GM10248 (cell line): ENCODE measurements around the gene DNAJB1.

ENCODE experiments used
- CTCF ChIA-PET: fragments of 300-600 bp; sonication (Branson Sonifier 250); formaldehyde crosslinking; extraction: SDS; loops from one replicate; lab custom pipeline; 2021; ENCODE audit warnings: antibody characterized with exemption; lab: Yijun Ruan, JAX
- POLR2A ChIA-PET: fragments of 350-650 bp; sonication (Branson Sonifier 250); formaldehyde crosslinking; extraction: SDS; loops from one replicate; lab custom pipeline; 2020; ENCODE audit warnings: antibody characterized with exemption; lab: Yijun Ruan, JAX
- DNase-seq: peaks from one replicate; pipeline ENCODE4 v3.0.0; 2012; ENCODE audit errors: extremely low spot score
- TF ChIP-seq, protein P1 (sequence below): IDR thresholded peaks from 2 replicates; pipeline ENCODE4 v1.5.1; 2012; ENCODE audit warnings: mild to moderate bottlenecking, low read depth; ENCODE audit errors: extremely low read depth, missing control alignments, control extremely low read depth

Gene DNAJB1

DNA sequence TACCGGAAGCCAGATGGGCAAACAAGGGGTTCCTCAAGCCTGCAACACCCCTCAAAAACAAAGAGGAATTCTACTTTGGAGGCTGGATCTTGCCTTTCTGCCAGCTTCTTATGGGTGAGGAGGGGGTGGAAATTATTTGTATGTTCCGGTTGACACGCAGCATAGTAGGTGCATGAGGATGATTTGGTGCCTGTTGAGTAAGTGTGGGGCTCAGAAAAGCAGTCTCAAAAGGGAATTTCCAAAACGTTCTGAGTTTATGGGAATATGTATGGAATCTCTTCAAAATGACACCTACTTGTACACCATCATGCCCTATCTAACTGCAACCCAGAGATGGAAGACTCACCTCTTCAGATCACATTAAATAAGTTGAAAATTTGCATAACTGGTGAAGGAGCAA is 8.2 kb upstream of the DNAJB1 start:
- ChIA-PET POLR2A (interaction anchor here (0.6 kb wide), 1 partner anchor 61 kb away, joined by 3 read pairs; no protein-coding TSS in a partner anchor), CTCF (interaction anchor here (1.2 to 2.8 kb wide), 2 partner anchors 9 to 46 kb away, joined by 3 to 10 read pairs; partner anchors contain the start of gene DNAJB1)
- TF ChIP-seq, protein P1, sequence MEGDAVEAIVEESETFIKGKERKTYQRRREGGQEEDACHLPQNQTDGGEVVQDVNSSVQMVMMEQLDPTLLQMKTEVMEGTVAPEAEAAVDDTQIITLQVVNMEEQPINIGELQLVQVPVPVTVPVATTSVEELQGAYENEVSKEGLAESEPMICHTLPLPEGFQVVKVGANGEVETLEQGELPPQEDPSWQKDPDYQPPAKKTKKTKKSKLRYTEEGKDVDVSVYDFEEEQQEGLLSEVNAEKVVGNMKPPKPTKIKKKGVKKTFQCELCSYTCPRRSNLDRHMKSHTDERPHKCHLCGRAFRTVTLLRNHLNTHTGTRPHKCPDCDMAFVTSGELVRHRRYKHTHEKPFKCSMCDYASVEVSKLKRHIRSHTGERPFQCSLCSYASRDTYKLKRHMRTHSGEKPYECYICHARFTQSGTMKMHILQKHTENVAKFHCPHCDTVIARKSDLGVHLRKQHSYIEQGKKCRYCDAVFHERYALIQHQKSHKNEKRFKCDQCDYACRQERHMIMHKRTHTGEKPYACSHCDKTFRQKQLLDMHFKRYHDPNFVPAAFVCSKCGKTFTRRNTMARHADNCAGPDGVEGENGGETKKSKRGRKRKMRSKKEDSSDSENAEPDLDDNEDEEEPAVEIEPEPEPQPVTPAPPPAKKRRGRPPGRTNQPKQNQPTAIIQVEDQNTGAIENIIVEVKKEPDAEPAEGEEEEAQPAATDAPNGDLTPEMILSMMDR = no peak
- no peak for DNase-seq

- TF ChIP-seq, protein P1 = no peak
- no peak for DNase-seq
- POLR2A ChIA-PET = interaction anchor here (0.6 kb wide), 2 partner anchors 60 to 111 kb away, joined by 3 read pairs; no protein-coding TSS in a partner anchor
- CTCF ChIA-PET = interaction anchor here (1.2 kb wide), 1 partner anchor 45 kb away, joined by 3 read pairs; no protein-coding TSS in a partner anchor
These were observed 7.5 kb upstream of the DNAJB1 start for GRCh38 chr19:14525729-14526128.

DNA sequence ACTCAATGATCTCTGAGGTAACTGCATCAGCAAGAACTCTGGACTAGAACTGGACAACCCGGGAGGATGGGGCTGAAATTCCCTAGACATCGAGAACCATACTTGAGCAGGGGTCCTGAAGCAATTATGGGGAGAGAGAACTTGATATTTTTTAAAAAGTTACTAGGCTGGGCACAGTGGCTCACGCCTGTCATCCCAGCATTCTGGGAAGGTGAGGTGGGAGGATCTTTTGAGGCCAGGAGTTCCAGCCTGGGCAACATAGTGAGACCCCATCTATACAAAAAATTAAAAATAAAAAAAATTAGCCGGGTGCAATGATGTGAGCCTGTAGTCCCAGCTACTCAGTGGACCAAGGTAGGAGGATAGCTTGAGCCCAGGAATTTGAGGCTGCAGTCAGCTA is 2.3 kb upstream of the DNAJB1 start:
- TF ChIP-seq, protein P1 = no peak
- CTCF ChIA-PET = interaction anchor here (1.0 to 1.4 kb wide), 3 partner anchors 14 to 384 kb away, joined by 3 to 4 read pairs (median 3); partner anchors contain the start of gene ASF1B
- DNase-seq = no peak
- POLR2A ChIA-PET = no interaction called here

DNA sequence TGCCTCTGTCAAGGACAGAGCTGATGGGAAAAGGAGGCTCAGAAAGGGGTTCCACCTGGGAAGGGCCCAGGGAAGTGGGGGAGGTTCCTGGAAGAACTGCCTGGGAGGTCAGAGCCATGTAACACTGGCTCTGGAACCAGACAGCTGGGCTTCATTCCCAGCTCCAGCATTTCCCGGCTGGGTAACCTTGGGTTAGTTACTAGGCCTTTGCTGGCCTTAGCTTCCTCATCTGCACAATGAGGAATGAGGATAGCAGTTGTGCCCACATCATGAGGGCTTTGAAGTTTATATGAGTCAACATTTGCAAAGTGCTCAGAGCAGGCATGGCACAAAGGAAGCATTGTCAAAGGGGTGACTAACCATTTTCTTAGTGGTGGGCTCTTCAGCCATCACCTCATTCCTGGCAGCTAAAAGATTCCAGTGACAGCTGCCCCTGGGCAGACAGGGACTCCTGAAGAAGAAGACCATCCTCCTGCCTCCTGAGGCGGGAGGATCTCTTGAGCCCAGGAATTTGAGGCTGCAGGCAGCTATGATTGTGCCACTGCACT is 1.7 kb upstream of the DNAJB1 start:
- no peak for DNase-seq
- ChIA-PET CTCF (interaction anchor here (1.4 kb wide), 1 partner anchor 13 kb away, joined by 4 read pairs; no protein-coding TSS in a partner anchor), POLR2A (no interaction called here)
- TF ChIP-seq, protein P1 = no peak

GRCh38 chr19:14519245-14519859 is 1.2 kb upstream of the DNAJB1 start:
- TF ChIP-seq, protein P1 = no peak
- CTCF ChIA-PET = interaction anchor here (1.9 kb wide), 1 partner anchor 15 kb away, joined by 7 read pairs; no protein-coding TSS in a partner anchor
- DNase-seq = no peak
- POLR2A ChIA-PET = interaction anchor here (1.6 kb wide), 1 partner anchor 9 kb away, joined by 9 read pairs; no protein-coding TSS in a partner anchor

DNA sequence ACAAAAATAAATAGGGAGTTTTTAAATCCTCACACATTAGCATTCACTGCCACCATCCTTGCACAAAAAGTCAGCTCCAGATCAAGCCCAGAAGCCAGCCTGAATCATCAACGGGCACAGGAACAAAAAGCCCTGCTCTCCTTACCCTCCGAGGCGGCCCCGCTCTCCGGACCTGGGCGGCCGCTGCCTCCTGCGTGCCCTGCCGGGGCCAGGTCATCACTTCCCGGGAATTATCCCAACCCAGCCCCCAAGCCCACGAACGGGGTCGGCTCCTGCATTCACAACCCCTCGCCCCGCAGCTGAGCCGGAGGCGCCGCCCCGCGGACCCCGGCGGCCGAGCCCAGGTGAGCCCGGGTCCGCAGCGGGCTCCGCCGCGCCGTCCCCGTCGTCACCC is 754 bp downstream of the DNAJB1 start:
- ChIA-PET CTCF (interaction anchor here (0.9 to 2.0 kb wide), 4 partner anchors 11 to 57 kb away, joined by 3 to 10 read pairs (median 7); no protein-coding TSS in a partner anchor), POLR2A (interaction anchor here (0.6 to 1.6 kb wide), 10 partner anchors 8 to 482 kb away, joined by 3 to 6 read pairs (median 4); no protein-coding TSS in a partner anchor)
- TF ChIP-seq, protein P1 = no peak
- DNase-seq = no peak
